HepG2 (cell line): ENCODE measurements around the gene NAT9. TPM values are rescaled to one million over a fixed set of nuclear protein-coding genes. Genes with fewer than 3 reads are reported as not detected.
A peak's percentile ranks its signal among the peaks of the same experiment; 100 is the strongest.

ENCODE experiments used
- CHD2 ChIP-seq: IDR thresholded peaks from 2 replicates; pipeline ENCODE4 v1.6.1; 2011; ENCODE audit warnings: low read depth, low read length, improper control_type of control experiment
- HNRNPK ChIP-seq: fragments of 200-400 bp; formaldehyde crosslinking; IDR thresholded peaks from 2 replicates; pipeline ENCODE4 v1.6.1; 2018; ENCODE audit warnings: low read length, low read depth, moderate library complexity, mild to moderate bottlenecking; ENCODE audit not compliant: poor library complexity, severe bottlenecking
- KDM5A ChIP-seq: fragments of 200-600 bp; sonication (generic); IDR thresholded peaks from 2 replicates; pipeline ENCODE4 v1.7.0; 2018; ENCODE audit warnings: antibody characterized with exemption, mild to moderate bottlenecking, low read length, borderline replicate concordance
- NKX3-1 ChIP-seq: sonication (generic); formaldehyde crosslinking; IDR thresholded peaks from 2 replicates; pipeline ENCODE4 v1.5.0; 2020; ENCODE audit warnings: missing genetic modification reagents
- PBX3 ChIP-seq: sonication (generic); formaldehyde crosslinking; IDR thresholded peaks from 2 replicates; pipeline ENCODE4 v1.8.1; 2023; ENCODE audit warnings: missing genetic modification reagents, inconsistent platforms, borderline replicate concordance
- POLR2AphosphoS2 ChIP-seq: IDR thresholded peaks from 2 replicates; pipeline ENCODE4 v1.6.1; 2011; ENCODE audit warnings: low read depth, low read length, improper control_type of control experiment
- SMARCC2 ChIP-seq: fragments of 450-650 bp; IDR thresholded peaks from 2 replicates; pipeline ENCODE4 v1.6.1; 2017; ENCODE audit warnings: antibody characterized with exemption, mild to moderate bottlenecking
- SOX5 ChIP-seq: IDR thresholded peaks from 2 replicates; pipeline ENCODE4 v1.6.1; 2016; ENCODE audit warnings: borderline replicate concordance
- TP53 ChIP-seq: sonication (generic); formaldehyde crosslinking; conservative IDR thresholded peaks from 2 replicates; pipeline ENCODE4 v1.4.0; 2020; ENCODE audit warnings: missing genetic modification reagents
- ZBTB3 ChIP-seq: sonication (generic); formaldehyde crosslinking; IDR thresholded peaks from 2 replicates; pipeline ENCODE4 v1.4.0; 2020; ENCODE audit warnings: low read depth, mild to moderate bottlenecking, moderate library complexity, missing genetic modification reagents, borderline replicate concordance
- ZNF318 ChIP-seq: sonication (generic); formaldehyde crosslinking; IDR thresholded peaks from 2 replicates; pipeline ENCODE4 v1.4.0; 2020; ENCODE audit warnings: mild to moderate bottlenecking, missing genetic modification reagents
- ZNF468 ChIP-seq: sonication (generic); formaldehyde crosslinking; IDR thresholded peaks from 2 replicates; pipeline ENCODE4 v1.8.0; 2022; ENCODE audit warnings: mild to moderate bottlenecking, moderate library complexity, missing genetic modification reagents
- ZNF501 ChIP-seq: sonication (generic); formaldehyde crosslinking; IDR thresholded peaks from 2 replicates; pipeline ENCODE4 v1.5.1; 2020; ENCODE audit warnings: mild to moderate bottlenecking, moderate library complexity, missing genetic modification reagents
- ZNF7 ChIP-seq: IDR thresholded peaks from 2 replicates; pipeline ENCODE4 v1.6.1; 2016; ENCODE audit warnings: missing biosample characterization, missing genetic modification reagents
- ZNF713 ChIP-seq: sonication (generic); formaldehyde crosslinking; IDR thresholded peaks from 2 replicates; pipeline ENCODE4 v1.4.0; 2020; ENCODE audit warnings: mild to moderate bottlenecking, missing genetic modification reagents
- ZNF747 ChIP-seq: sonication (generic); formaldehyde crosslinking; IDR thresholded peaks from 2 replicates; pipeline ENCODE4 v1.8.1; 2023; ENCODE audit warnings: missing genetic modification reagents, mild to moderate bottlenecking, borderline replicate concordance
- ZNF792 ChIP-seq: IDR thresholded peaks from 2 replicates; pipeline ENCODE4 v1.6.1; 2016
- ZNF883 ChIP-seq: sonication (generic); formaldehyde crosslinking; IDR thresholded peaks from 2 replicates; pipeline ENCODE4 v1.5.1; 2020; ENCODE audit warnings: mild to moderate bottlenecking, missing genetic modification reagents; ENCODE audit errors: not compliant biosample characterization
- ZZZ3 ChIP-seq: sonication (generic); formaldehyde crosslinking; IDR thresholded peaks from 2 replicates; pipeline ENCODE4 v1.4.0; 2020; ENCODE audit warnings: missing genetic modification reagents, mild to moderate bottlenecking, borderline replicate concordance
- polyA plus RNA-seq, 8 experiments: library from polyadenylated mRNA; depleted of rRNA in 3 of 8; stranded (reverse) in 7 of 8; unstranded in 1 of 8; fragments of >200 nt; fragmentation: Illumina TruSeq in 4 of 8; extraction: Trizol in 4 of 8; gene quantifications; 2 replicates each; pipeline versions ENCODE4 v1.2.1 to v1.2.3, GENCODE V29; 2011 to 2016; ENCODE audit warnings: low read depth in 4 of 8, missing spikeins in 1 of 8, mixed read lengths in 1 of 8; ENCODE audit not compliant: insufficient read depth in 1 of 8
- total RNA-seq, 5 experiments: library from RNA; depleted of rRNA; stranded (reverse); fragments of >200 nt; fragmentation: Illumina TruSeq; extraction: Trizol; gene quantifications; 2 replicates each; pipeline ENCODE4 v1.2.3, GENCODE V29; 2016; ENCODE audit warnings: low read depth in 1 of 5
- TF ChIP-seq, protein P1 (sequence below): sonication (generic); formaldehyde crosslinking; IDR thresholded peaks from 2 replicates; pipeline ENCODE4 v1.4.0; 2020; ENCODE audit warnings: missing genetic modification reagents

NAT9 gene
- total and polyA plus RNA-seq, 2 of the 13 experiments (the other 11 are each of a cell fraction or from before 2014, with no cell fraction given), result 39.7 to 44.2 TPM

- TF ChIP-seq ZNF883, result no peak
- no peak for TF ChIP-seq ZZZ3 (CRISPR knock-in tag)
- TF ChIP-seq ZNF713, result no peak
- TF ChIP-seq ZNF318 (CRISPR knock-in tag), result no peak
- no peak for TF ChIP-seq ZNF7
- peak; percentile 24; the same call in 1 of the 2 replicates for TF ChIP-seq CHD2
- 0 out of 2 replicates have a peak, but pooled peaks have one; percentile 40 for TF ChIP-seq PBX3
- TF ChIP-seq SMARCC2, result no peak
- TF ChIP-seq NKX3-1 (CRISPR knock-in tag), result no peak
- 0 out of 2 replicates have a peak, but pooled peaks have one; percentile 78 for TF ChIP-seq ZNF468 (CRISPR knock-in tag)
- peak; percentile 21; the same call in 1 of the 2 replicates for TF ChIP-seq ZNF501 (CRISPR knock-in tag)
- TF ChIP-seq TP53, result no peak
- TF ChIP-seq, protein P1, sequence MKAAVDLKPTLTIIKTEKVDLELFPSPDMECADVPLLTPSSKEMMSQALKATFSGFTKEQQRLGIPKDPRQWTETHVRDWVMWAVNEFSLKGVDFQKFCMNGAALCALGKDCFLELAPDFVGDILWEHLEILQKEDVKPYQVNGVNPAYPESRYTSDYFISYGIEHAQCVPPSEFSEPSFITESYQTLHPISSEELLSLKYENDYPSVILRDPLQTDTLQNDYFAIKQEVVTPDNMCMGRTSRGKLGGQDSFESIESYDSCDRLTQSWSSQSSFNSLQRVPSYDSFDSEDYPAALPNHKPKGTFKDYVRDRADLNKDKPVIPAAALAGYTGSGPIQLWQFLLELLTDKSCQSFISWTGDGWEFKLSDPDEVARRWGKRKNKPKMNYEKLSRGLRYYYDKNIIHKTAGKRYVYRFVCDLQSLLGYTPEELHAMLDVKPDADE, result no peak
- TF ChIP-seq KDM5A, result no peak
- no peak for TF ChIP-seq HNRNPK
- peak; percentile 34; the same call in 1 of the 2 replicates for TF ChIP-seq ZNF792 (CRISPR knock-in tag)
- no peak for TF ChIP-seq POLR2AphosphoS2
- no peak for TF ChIP-seq ZBTB3 (CRISPR knock-in tag)
- TF ChIP-seq SOX5, result no peak; the same call in 1 of the 2 replicates
- no peak for TF ChIP-seq ZNF747
These were observed 38.7 kb downstream of the NAT9 start (continued) for GRCh38 chr17:74737299-74738050.
